HG03103 (cell line): ENCODE data around the gene GRIN2B.

Experiments
- ATAC-seq: cut with Tn5 transposase; IDR thresholded peaks from one replicate; pipeline ENCODE4 v1.9.1; 2021; ENCODE audit warnings: low read depth; ENCODE audit not compliant: unreplicated experiment

The GRIN2B gene

DNA sequence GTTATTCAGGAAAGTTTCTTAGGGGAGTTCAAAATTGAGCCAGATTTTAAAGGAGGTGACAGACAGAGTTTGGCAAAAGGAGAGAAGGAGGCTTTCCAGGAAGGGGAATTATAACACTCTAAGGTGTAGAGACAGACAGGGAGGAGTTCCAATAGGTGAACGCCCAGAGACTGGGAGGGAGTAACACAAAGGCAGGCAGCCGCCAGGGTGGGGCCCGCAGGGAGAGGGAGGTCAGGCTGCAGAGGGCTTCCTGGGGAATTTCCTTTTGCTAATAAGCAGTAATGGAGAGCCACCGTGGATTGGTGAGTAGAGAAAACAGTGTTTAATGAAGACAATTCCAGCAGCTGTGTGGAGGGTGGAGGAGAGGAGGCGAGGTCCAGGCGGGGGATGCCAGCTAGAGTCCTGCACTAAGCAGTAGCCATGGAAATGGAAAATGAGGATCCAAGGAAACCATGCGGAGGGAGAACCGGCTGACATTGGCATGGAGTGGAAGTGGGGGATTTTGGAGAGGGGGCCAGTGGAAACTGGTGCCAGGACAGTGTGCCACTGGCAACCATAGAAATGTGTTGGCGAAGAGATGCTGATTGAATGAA is 22.2 kb downstream of the GRIN2B start:
- ATAC-seq, result no peak

DNA sequence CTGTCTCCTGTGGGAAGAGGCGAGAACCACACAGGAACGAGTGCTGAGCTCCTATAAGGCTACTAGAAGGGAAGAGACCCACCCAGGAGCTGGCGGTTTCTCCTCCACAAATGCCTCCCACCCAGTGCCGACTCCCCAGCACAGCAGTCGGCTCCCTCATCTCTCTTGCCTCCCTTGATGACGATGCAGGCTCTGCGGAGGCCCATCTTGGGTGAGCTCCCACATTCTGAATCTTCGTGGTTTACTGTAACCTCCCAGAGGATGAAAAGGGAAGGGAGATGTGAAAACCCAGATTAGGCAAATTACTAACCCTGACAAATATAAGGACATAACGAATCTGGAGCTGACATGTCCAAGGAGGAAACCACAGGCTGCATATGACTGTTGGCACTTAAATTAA is 23.8 kb downstream of the GRIN2B start:
- no peak for ATAC-seq

DNA sequence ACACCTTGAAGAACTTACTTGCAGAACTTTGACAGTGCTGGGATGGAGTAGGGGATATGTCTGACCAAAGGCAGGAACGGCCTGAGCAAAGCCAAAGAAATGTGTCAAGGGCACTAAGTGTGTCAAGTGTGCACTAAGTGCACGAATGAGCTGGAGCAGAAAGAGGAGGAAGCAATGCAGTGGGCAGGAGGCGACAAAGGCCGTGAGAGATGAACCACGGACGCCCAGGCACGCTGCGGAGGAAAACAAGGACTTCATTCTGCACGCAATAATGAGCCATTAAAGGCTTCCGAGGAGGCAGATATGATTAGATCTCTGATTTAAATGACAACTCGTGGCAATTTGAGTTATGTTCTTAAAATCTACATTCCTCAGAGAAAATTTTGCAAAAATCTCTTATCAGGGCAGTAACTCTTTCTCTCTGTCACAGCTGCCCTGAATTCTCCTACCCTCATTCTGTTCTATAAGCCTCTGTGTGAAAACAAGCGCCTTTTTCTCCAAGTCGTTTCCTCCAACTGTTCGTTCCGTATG is 25.3 kb downstream of the GRIN2B start:
- no peak for ATAC-seq

GRCh38 chr12:13952096-13952495 is 29.3 kb downstream of the GRIN2B start:
- no peak for ATAC-seq

DNA sequence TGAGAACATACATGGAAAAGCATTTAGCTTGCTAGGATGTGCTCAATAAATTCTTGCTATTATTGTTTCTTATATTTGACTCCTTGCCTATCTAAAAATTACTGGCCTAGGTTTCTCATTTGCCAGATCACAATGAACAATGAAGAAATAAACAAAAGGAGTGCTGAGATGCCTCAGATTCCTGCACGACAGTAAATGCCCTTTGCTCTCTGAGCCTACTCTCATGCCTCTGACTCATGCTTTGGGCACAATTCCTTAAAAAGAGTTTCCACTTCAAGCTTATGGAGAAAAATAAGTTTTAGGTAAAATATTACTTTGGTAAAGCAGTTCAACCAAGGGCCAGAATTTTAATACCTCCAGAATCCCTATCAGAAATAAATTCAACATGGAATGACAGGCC is 30.9 kb downstream of the GRIN2B start:
- no peak for ATAC-seq

GRCh38 chr12:13948621-13949020 is 32.8 kb downstream of the GRIN2B start:
- no peak for ATAC-seq

DNA sequence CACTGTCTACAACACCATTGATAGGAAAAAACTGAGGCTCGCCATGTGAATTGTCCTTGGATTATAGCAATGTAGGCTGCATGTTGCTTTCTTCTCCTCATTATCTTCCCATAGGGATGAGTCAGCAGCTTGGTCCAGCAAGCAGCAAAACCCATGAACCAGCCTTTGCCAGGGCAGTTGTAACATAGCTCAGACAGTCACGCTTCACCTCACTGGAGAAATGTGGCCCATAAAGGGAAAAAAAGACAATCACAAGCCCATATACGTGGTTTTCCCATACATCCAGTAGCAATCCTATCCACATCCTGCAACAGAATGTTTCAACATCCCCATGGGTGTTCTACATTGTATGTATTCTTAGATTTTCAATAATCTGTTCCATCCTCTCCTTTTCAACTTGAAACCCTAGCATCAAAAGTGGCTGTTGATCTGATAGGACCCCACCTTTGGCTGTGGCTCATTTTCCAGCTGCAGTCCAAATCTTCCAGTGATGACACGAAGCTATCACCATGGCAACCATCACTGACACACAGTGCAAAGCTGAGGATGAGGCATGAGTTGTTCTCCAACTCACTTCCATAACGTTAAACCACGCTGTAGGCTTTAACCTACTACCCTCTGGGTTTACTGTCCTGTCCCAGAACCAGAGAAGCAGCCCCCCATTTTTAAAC is 34.0 kb downstream of the GRIN2B start:
- ATAC-seq, result no peak

- ATAC-seq, result no peak
These were observed 35.8 kb downstream of the GRIN2B start for GRCh38 chr12:13945641-13946040.

DNA sequence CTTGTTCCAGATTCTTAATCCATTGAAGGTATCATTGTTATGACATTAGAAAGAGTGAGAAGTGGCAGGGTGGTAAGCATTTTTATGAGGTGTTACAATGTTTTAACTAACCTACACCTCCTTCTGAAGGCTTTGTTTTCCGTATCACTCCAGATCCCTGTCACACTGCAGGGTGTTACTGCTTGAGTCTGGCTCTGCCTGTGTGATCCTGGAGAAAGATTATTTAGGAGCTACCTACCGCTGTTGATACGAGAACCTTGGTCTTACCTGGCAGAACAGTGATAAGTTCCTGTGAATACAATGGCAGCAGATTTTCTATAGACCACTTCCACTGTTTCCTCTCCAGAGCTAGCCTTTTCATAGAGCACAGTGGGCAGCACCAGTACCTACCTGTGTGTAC is 36.2 kb downstream of the GRIN2B start:
- ATAC-seq, result no peak

DNA sequence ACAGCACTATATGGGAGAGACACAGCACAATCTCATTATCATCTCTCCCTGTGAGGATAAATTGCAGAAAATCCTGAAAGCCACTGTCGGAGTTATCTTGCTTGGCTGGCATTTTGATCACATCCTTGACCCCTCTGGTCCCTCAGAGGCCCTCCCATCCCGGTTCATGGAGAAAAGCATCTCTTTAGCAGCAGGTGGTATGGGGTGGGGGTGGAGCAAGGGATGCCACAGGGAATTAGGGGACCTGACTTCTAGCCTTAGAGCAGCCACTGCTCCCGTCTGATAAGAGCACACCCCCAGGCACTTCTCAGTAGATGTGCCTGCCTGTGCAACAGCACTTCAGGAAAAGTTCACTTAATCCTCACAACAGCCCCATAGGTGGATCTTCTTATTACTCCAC is 38.6 kb downstream of the GRIN2B start:
- no peak for ATAC-seq

- ATAC-seq, result peak; percentile 70
These were observed 39.8 kb downstream of the GRIN2B start for GRCh38 chr12:13941258-13942249.

DNA sequence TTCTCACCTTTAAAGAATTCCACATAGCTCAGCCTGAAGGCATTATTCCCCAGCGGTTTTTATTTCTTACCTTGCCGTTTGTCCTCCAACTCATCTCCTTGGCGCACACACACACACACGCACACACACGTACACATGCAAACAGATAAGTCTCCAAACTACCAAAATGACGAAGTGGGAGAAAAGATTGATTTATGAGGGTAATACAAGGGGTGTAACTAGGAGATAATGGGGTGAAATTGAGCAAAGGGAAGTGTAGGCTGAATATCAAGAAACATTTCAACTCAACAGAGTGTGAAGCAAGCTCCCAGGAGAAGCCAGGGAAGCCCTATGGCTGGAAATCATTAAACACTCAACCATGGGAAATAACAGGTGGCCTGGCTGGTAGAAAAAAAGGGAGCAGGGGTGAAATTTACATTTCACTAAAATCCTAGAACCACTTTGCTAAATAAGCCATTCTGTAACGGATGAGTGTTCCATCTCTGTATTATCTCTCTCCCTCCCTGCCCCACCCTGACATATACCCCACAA is 41.0 kb downstream of the GRIN2B start:
- no peak for ATAC-seq

- ATAC-seq, result no peak
These were observed 43.7 kb downstream of the GRIN2B start for GRCh38 chr12:13937735-13938134.

DNA sequence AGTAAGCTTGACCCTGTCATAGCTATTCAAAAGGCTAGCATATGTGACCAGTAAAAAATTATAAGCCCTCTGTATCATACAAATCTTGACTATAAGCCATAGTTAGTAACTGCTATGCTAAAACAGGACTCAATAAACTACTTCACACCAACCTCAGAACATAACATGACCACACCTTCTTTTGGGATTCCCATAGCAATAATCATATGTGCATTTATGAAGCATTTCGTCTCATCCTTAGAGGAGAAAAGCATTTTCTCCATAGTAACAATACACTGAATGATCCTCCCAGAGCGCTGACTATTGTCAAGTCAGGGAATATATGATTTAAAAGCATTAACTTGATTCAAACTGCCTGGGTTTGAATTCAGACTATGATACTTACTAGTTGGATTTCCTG is 46.2 kb downstream of the GRIN2B start:
- no peak for ATAC-seq
